Heart left ventricle (tissue), 16 donors: ENCODE results near the gene PTPRM. TPM values are rescaled to one million over a fixed set of nuclear protein-coding genes. Genes with fewer than 3 reads are reported as not detected.

Experiments
- ATAC-seq, 4 donors: fragments of 200-7000 bp; cut with Tn5 transposase; one replicate each; pipeline ENCODE4 v1.9.1; 2020 to 2022; ENCODE audit warnings: moderate library complexity in 4 of 4, mild to moderate bottlenecking in 3 of 4, moderate number of reproducible peaks in 1 of 4
- DNase-seq, 5 donors: peaks; one replicate each; pipeline ENCODE4 v3.0.0-alpha.2; 2020
- H3K27ac ChIP-seq, 12 donors: fragments of 200-600 bp; sonication (generic) in 4 of 12; one replicate each; pipeline versions ENCODE4 v1.5.0 to v1.8.0; 2016 to 2022; ENCODE audit warnings: mild to moderate bottlenecking in 2 of 12
- H3K27me3 ChIP-seq, 9 donors: fragments of 200-600 bp; sonication (generic) in 2 of 9; one replicate each; pipeline versions ENCODE4 v1.5.1 to v1.8.0; 2016 to 2022; ENCODE audit warnings: mild to moderate bottlenecking in 3 of 9
- H3K36me3 ChIP-seq, 9 donors: fragments of 200-600 bp; sonication (generic) in 2 of 9; one replicate each; pipeline versions ENCODE4 v1.5.0 to v1.8.0; 2018 to 2022; ENCODE audit warnings: mild to moderate bottlenecking in 2 of 9
- H3K4me1 ChIP-seq, 12 donors: fragments of 200-600 bp; sonication (generic) in 4 of 12; one replicate each; pipeline versions ENCODE4 v1.5.0 to v1.8.0; 2016 to 2022; ENCODE audit warnings: mild to moderate bottlenecking in 3 of 12
- H3K4me3 ChIP-seq, 12 donors: fragments of 200-600 bp; sonication (generic) in 4 of 12; one replicate each; pipeline versions ENCODE4 v1.5.0 to v1.8.0; 2017 to 2022; ENCODE audit warnings: mild to moderate bottlenecking in 9 of 12, moderate library complexity in 4 of 12
- H3K9me3 ChIP-seq, 12 donors: fragments of 200-600 bp; sonication (generic) in 4 of 12; one replicate each; pipeline versions ENCODE4 v1.5.0 to v1.8.0; 2016 to 2022; ENCODE audit warnings: mild to moderate bottlenecking in 1 of 12
- POLR2A ChIP-seq, 2 donors: fragments of 450-650 bp; IDR thresholded peaks; one replicate each; pipeline ENCODE4 v1.6.1; 2017; ENCODE audit warnings: antibody characterized with exemption in 2 of 2, mild to moderate bottlenecking in 2 of 2, moderate library complexity in 2 of 2
- WGBS, 4 donors: extraction: QIAGEN DNeasy Blood & Tissue Kit in 2 of 4; methylation state at CpG; one replicate each; pipeline versions ENCODE4 v1.1.5 to v1.1.7; 2013 to 2018; 5-methylcytosine and 5-hydroxymethylcytosine counted together
- intact Hi-C, 10 donors: fragments of 100-400 bp; cut with DNase I; formaldehyde crosslinking; loops; one replicate each; pipeline versions ENCODE4 v1.11.1 to v1.14.2; 2022
- polyA plus RNA-seq, 2 donors: library from polyadenylated mRNA; stranded (reverse); fragments of 200-250 nt; gene quantifications; one replicate each; pipeline ENCODE4 v1.2.3, GENCODE V29; 2013
- total RNA-seq, 9 donors: library from RNA; depleted of rRNA in 2 of 9; stranded (reverse); fragments of >200 nt in 2 of 9; fragmentation: NEBNext Ultra II Directional in 3 of 9; extraction: Animal tissue kit (Norgen Biotek cat#: 25700) in 3 of 9; gene quantifications; one replicate each; pipeline versions ENCODE4 v1.1.0 to v1.2.4, GENCODE V29; 2016 to 2023
- TF ChIP-seq, protein P1 (sequence below), 12 donors: fragments of 200-600 bp; sonication (generic) in 4 of 12; IDR thresholded peaks; one replicate each; pipeline versions ENCODE4 v1.5.0 to v1.8.0; 2018 to 2022; ENCODE audit warnings: antibody characterized with exemption in 12 of 12, mild to moderate bottlenecking in 5 of 12
- donor health status: ischemic (EF 13 %, LVEDD 7.1; RV severe dilation, severe dysfunction).
- donor health status: healthy with polysubstance abuse.
- donor health status: DM: no; HTN: yes; CAD: no.
- donor health status: DM: no; HTN: no; CAD: no.
- donor health status: ischemic (EF 25% LVEDD 6.9; RV normal size, moderate dysfunction).
- donor health status: ischemic (EF 25% LVEDD 5.7; RV mildly dilated, moderate dysfunction).
- donor health status: healthy.
- donor health status: DM: yes; HTN: yes; CAD: no.
- donor health status: ischemic (EF 35%, LVEDD 5.7; RV mildly dilated, moderate dysfunction).
- donor health status: nonischemic (EF 11% LVEDD 7.7; RV severe dilation, severe dysfunction).
- donor health status: DM: yes; HTN: yes; CAD: no.
- donor health status: PGD.
- donor health status: ischemic (EF 29% LVEDD 5.4; RV normal size, mild dysfunction).
- donor health status: nonischemic (EF 23%, LVEDD 6.1; RV moderate dilation, normal function).

The PTPRM gene
- total and polyA plus RNA-seq, 11 donors: 93.8 to 186 (median 123) TPM

DNA sequence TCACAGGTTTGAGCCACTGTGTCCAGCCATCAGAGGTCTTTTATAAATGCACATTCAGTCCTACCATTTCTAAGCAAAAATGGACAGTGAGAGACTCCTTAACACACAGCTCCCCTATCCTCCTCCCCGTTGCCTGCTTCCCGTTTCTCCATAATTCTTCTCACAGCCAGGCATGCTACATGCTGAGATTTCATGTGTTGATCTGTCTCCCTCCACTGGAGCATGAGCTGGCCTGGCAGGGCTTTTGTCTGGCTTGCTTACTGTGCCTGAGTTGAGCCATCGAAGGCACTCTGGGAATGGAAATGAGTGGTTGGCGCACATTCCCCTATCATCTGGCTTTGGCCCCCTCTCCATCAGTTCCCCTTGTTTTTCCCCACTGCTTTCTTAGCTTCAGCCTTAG is 413.5 kb downstream of the PTPRM start:
- H3K27ac ChIP-seq: no peak overlapping the region
- H3K36me3 ChIP-seq: no peaks in the 10 kb centered on the region
- intact Hi-C loops: loop anchor here in 1 of 10 donors (10.0 kb wide), 1 partner anchor 176 kb away; no protein-coding TSS in a partner anchor
- H3K9me3 ChIP-seq: no peaks in the 10 kb centered on the region
- DNase-seq (no peak), ATAC-seq (no peak)
- peaks cover 1 to 41% (median 9%) of the 10 kb centered on the region in 12 donors for H3K4me1 ChIP-seq
- TF ChIP-seq POLR2A (IDR thresholded peaks at IDR 0.05): no peak
- TF ChIP-seq, protein P1, sequence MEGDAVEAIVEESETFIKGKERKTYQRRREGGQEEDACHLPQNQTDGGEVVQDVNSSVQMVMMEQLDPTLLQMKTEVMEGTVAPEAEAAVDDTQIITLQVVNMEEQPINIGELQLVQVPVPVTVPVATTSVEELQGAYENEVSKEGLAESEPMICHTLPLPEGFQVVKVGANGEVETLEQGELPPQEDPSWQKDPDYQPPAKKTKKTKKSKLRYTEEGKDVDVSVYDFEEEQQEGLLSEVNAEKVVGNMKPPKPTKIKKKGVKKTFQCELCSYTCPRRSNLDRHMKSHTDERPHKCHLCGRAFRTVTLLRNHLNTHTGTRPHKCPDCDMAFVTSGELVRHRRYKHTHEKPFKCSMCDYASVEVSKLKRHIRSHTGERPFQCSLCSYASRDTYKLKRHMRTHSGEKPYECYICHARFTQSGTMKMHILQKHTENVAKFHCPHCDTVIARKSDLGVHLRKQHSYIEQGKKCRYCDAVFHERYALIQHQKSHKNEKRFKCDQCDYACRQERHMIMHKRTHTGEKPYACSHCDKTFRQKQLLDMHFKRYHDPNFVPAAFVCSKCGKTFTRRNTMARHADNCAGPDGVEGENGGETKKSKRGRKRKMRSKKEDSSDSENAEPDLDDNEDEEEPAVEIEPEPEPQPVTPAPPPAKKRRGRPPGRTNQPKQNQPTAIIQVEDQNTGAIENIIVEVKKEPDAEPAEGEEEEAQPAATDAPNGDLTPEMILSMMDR (IDR thresholded peaks at IDR 0.05): no peak
- 92 to 95% (median 94%) methylated on average over 4 of the region's 4 CpGs for WGBS, 4 donors
- no peaks in the 10 kb centered on the region for H3K27me3 ChIP-seq
- no peak overlapping the region for H3K4me3 ChIP-seq

- intact Hi-C loops: loop anchor here in 1 of 10 donors (10.0 kb wide), 1 partner anchor 177 kb away; no protein-coding TSS in a partner anchor
- ATAC-seq (no peak), DNase-seq (no peak)
- Histone ChIP-seq H3K9me3 (no peaks in the 10 kb centered on the region), H3K36me3 (no peaks in the 10 kb centered on the region), H3K4me3 (no peak overlapping the region), H3K27me3 (no peaks in the 10 kb centered on the region), H3K4me1 (peaks cover 0 to 46% (median 12%) of the 10 kb centered on the region in 12 donors), H3K27ac (no peak overlapping the region)
- TF ChIP-seq, protein P1 (IDR thresholded peaks at IDR 0.05): no peak
- TF ChIP-seq POLR2A (IDR thresholded peaks at IDR 0.05): no peak
Observed at GRCh38 chr18:7982216-7982615, 415.1 kb downstream of the PTPRM start.

- ATAC-seq (peak in 3 of 4 donors; percentile 44 to 71 (median 56)), DNase-seq (no peak)
- Histone ChIP-seq H3K4me3 (no peak overlapping the region), H3K4me1 (peaks cover 0 to 29% (median 2%) of the 10 kb centered on the region in 12 donors), H3K27ac (no peak overlapping the region), H3K9me3 (peaks cover 0 to 8% (median 0%) of the 10 kb centered on the region in 12 donors), H3K27me3 (no peaks in the 10 kb centered on the region), H3K36me3 (no peaks in the 10 kb centered on the region)
- TF ChIP-seq POLR2A (IDR thresholded peaks at IDR 0.05): no peak
- TF ChIP-seq, protein P1 (IDR thresholded peaks at IDR 0.05): no peak
- WGBS, 4 donors: 31 to 47% (median 39%) methylated on average over 3 of the region's 3 CpGs
- intact Hi-C loops: loop anchor here in 1 of 10 donors (10.0 kb wide), 1 partner anchor 183 kb away; no protein-coding TSS in a partner anchor
Observed at GRCh38 chr18:7987284-7987976, 420.3 kb downstream of the PTPRM start.

GRCh38 chr18:7990670-7991069 is 423.6 kb downstream of the PTPRM start:
- Histone ChIP-seq H3K27me3 (no peaks in the 10 kb centered on the region), H3K36me3 (no peaks in the 10 kb centered on the region), H3K27ac (no peak overlapping the region), H3K9me3 (peaks cover 0 to 21% (median 8%) of the 10 kb centered on the region in 12 donors), H3K4me3 (no peak overlapping the region), H3K4me1 (peaks cover 0 to 19% (median 0%) of the 10 kb centered on the region in 12 donors)
- intact Hi-C loops: no loop called here
- ATAC-seq: no peak
- DNase-seq: no peak
- 1 to 100% (median 74%) methylated on average over 1 of the region's 1 CpG for WGBS, 4 donors
- TF ChIP-seq, protein P1 (IDR thresholded peaks at IDR 0.05): no peak
- no peak for TF ChIP-seq POLR2A (IDR thresholded peaks at IDR 0.05)
